SK-MEL-5 (cell line): ENCODE data around the gene MTCH2. TPM values are rescaled to one million over a fixed set of nuclear protein-coding genes. Genes with fewer than 3 reads are reported as not detected.
A peak's percentile ranks its signal among the peaks of the same experiment; 100 is the strongest.

ENCODE experiments used
- DNase-seq: peaks from one replicate; pipeline ENCODE4 v3.0.0-alpha.2; 2016; ENCODE audit warnings: low read depth, low spot score
- in situ Hi-C: cut with HindIII; loops from 2 replicates; pipeline ENCODE4 v1.10.0; 2016; ENCODE audit warnings: low sequenced_read_pairs, high pct_unique_total_duplicates, low pct_unique_long_range_greater_than_20kb
- total RNA-seq: library from RNA; depleted of rRNA; stranded (reverse); fragments of >200 nt; shearing (Covaris generic); gene quantifications from 2 replicates; pipeline ENCODE4 v1.2.3, GENCODE V29; 2014

Gene MTCH2
- total RNA-seq, 1 experiment from 2014 or later = 154 TPM

DNA sequence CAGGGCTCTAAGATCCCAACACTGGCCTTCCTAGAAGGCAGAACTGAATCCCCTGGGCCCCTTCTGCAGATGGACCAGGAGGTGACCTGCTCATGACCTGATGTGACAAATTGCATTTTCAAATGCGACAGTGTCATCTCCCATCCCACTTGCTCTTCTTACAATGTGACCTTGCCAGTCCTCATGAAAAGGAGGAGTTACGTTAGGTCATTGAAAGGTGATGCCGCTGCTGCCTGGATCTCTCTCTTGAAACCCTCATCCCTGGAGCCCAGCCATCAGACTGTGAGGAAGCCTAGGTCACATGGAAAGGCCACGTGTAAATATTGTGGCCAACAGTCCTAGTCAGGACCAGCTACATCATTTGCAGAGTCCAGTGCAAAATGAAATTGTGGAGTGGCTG is 42.5 kb downstream of the MTCH2 start:
- no peak for DNase-seq
- in situ Hi-C loops = no loop called here

DNA sequence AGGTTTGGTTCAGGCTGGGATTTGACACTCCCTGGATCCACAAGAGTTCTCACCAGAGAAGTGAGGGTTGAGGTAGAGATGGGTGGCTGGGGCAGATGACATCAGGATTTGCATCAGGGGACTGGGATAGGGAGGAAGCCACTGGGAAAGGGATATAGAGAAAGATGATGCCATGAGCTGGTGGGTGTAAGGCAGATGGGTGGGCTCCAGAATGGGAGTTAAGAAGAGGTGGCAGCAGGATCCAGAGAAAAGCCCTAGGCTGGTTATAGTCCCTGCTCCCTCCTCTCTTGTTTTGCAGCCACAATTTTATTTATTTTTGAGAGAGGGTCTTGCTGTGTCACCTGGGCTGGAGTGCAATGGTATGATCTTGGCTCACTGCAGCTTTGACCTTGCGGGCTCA is 46.4 kb downstream of the MTCH2 start:
- no peak for DNase-seq
- in situ Hi-C loops = no loop called here

- DNase-seq = no peak
- in situ Hi-C loops = no loop called here
Measured at GRCh38 chr11:47595029-47595428, 47.3 kb downstream of the MTCH2 start.

- no peak for DNase-seq
- in situ Hi-C loops = no loop called here
Measured at GRCh38 chr11:47593934-47594855, 48.2 kb downstream of the MTCH2 start, which contains the start of gene C1QTNF4. Gene C1QTNF4 (minus strand): TSS chr11:47594411. CDS start chr11:47590810, 3,601 bp downstream.

DNA sequence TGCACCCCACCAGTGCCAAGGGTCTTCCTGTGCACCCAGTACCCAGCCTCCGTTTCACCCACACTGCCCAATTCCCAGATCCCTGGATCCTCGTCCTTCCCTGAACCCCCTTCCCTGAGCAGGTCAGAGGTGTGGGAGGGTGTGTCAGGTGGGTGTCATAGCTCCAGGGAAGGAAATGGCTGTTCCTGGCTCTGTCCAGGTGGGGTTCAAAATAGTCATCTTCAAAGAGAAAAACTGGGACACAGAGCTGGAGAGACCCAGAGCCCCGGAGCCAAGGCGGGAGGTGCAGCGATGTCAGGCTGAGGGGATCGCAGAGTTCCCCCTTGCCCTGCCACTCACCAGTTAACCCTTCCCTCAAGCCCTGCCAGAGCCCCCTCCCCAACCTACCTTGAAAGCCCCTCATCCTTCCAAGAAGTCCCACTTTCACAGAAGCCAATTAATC is 48.8 kb downstream of the MTCH2 start:
- DNase-seq = no peak
- in situ Hi-C loops = no loop called here

DNA sequence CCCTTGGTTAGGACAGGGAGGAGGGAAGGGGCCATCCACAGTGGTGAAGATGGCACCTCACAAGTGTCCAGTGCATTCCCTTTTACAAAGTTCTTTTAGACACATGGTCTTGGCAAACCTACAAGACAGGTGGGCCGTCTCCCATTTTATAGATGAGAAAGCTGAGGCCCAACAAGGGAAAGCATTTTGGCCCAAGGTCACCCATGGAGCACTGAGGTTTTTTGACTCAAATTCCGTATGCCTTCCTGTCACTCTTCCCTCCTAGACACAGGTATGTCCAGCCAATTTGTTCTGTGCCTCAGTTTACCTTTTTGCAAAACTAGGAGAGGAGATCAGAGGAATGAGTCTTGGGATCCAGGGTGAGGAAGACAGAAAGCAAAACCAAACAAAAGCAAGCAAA is 49.4 kb downstream of the MTCH2 start:
- no peak for DNase-seq
- in situ Hi-C loops = no loop called here

GRCh38 chr11:47592251-47592650 is 50.1 kb downstream of the MTCH2 start:
- DNase-seq = no peak
- in situ Hi-C loops = no loop called here

GRCh38 chr11:47591764-47592163 is 50.6 kb downstream of the MTCH2 start:
- DNase-seq = no peak

GRCh38 chr11:47589977-47590861 is 52.1 kb downstream of the MTCH2 start:
- in situ Hi-C loops = no loop called here
- DNase-seq = no peak

More at GRCh38 chr11:47591764-47592163, 50.6 kb downstream of the MTCH2 start:
- in situ Hi-C loops = no loop called here

DNA sequence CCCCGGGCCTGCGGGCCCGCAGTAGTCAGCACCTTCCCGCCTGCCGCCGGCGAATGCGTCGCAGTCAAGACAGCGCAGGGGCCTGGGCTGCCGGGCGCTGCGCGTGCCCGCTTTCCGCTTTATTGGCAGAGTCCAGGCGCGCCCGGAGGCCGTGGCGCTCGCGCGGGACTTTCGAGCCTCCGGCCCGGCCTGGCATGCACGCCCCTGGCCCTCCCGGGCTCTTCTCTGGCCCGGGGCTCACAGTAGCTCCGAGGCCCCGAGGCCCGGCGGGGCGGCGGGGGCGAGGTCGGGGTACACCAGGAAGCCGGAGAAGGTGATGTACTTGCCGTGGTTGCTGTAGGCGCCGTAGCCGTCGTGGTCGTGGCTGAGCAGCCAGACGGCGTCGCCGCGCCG is 52.8 kb downstream of the MTCH2 start:
- DNase-seq = no peak
- in situ Hi-C loops = no loop called here

DNA sequence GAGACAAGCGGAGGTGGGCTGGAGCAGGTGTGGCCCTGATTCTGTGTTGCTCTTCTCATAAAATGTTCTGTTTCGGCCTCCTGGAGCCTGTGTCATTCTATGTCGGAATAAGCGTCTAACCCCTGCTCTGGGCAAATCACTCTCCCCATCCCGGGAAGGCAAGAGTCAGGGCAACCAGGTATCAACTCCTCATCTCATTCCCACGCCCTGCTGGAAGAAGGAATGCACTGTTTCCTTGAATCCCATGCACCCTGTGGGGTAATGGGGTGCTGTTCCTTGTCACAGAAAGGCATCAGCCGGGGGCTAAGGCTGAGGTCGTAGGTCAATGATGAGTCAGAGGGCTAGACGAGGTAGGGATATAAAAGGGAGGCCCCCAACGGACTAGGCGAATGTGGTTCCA is 53.2 kb downstream of the MTCH2 start:
- DNase-seq = no peak
- in situ Hi-C loops = no loop called here

DNA sequence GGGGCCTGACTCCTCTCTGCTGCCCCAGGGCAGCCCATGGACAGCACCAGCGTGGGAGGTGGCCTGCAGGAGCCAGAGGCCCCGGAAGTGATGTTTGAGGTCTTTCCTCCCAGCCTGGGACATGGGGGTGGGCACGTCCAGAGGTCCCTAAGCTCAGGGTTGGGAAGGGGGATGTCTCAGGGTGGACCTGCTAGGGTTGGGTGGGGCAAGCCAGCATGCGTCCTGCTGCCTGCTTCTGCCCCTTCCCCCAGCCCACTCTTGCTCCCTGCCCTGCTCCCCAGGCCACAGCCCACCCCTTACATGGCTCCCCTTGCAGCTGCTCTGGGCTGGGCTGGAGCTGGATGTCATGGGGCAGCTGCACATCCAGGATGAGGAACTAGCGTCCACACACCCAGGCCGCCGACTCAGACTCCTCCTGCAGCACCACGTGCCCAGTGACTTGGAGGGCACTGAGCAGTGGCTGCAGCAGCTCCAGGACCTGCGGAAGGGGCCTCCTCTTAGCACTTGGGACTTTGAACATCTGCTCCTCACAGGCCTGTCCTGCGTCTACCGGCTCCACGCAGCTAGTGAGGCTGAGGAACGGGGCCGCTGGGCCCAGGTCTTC is 54.5 kb downstream of the MTCH2 start:
- in situ Hi-C loops = no loop called here
- DNase-seq = no peak

- in situ Hi-C loops = no loop called here
- peak; percentile 93 for DNase-seq
Measured at GRCh38 chr11:47587039-47587716, 55.2 kb downstream of the MTCH2 start.

GRCh38 chr11:47586098-47586855 is 56.1 kb downstream of the MTCH2 start, which contains the start of gene FAM180B:
Gene FAM180B (plus strand): TSS chr11:47586678. CDS start chr11:47586769, 91 bp downstream.
- in situ Hi-C loops = no loop called here

DNA sequence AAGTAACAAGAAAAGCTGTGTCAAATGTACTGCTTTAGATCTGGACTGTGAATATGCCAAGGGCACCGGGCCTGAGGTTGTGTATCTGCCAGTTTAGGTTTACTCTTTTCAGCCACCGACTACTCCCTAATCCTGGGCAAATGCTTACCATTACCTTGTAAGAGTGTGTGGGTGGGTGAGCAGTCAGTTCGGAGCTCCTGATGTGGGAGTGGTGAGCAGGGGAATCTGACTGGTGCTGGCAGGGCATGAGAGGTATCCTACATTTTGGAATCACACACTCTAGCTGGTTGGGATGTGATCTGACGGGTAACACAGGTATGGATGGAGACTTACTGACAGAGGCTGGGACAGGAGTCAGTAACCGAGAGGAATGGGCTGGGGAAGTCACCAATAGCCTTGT is 58.5 kb downstream of the MTCH2 start:
- in situ Hi-C loops = no loop called here

More at GRCh38 chr11:47586098-47586855, 56.1 kb downstream of the MTCH2 start, which contains the start of gene FAM180B:
- no peak for DNase-seq

More for the DNA sequence above, 58.5 kb downstream of the MTCH2 start:
- DNase-seq = no peak
